ENCODE measurements around the gene MED13L.
A peak's percentile ranks its signal among the peaks of the same experiment; 100 is the strongest.
"Not testable (repeated sequence)": the region's sequence is repeated elsewhere in the genome, so short reads cannot be mapped to it uniquely, and the experiment has no call there.

The MED13L gene

DNA sequence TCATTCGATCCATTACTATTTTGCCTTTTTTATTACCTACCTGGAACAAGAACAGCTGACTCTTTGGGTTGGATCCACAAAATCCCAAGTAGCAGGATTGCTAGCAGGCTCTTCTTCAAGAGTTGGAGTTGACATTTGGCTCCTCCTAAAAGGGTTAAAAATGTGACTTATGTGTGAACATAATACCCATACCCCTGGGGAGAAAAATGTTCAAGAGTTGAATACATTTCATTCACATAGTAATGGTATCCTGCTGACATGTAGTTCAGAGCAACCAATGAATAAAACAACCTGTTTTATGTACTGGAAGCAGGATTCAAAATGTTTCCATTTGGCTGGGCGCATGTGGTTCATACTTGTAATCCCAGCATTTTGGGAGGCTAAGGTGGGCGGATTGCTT lies 264.7 kb downstream of the MED13L start:
- no peak for DNase-seq (ENCODE audit: low spot score)

DNA sequence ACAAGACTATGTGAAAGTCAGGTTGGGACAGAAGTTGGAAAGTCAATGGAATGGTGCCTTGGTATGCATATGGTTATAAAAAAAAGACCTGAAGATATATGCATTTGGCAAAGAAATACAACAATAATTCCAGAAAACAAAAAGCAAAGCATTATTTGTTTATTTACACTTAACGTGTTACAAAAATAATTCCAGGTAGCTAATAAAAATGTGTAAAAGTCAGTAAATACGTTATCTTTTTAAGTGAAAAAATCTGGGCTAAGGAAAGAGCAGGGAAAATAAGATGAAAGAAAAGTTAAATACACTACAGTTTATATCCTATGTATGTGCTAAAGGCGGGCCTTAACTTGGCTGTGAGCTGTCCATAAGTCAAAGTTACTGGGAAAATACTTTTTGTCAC lies 266.3 kb downstream of the MED13L start:
- DNase-seq (ENCODE audit: low spot score) = no peak

DNA sequence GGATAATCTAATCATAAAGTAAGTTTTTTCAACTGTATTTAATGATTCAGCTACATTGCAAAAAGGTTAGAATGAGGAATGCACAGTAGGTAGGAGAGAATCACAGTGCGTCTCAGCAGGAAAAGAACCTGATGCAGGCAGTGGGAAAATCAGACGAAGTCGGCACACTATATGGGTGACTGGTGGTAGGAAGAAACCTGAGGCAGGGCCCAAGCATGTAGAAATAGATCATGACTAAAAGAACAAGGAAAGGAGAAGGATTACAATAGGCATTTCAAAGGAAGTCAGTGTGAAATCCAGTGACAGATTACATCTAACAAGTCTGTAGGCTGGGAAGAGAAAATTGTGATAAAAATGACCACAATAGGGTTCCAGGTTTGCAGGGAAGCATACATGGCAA lies 267.0 kb downstream of the MED13L start:
- DNase-seq (ENCODE audit: low spot score) = no peak

DNA sequence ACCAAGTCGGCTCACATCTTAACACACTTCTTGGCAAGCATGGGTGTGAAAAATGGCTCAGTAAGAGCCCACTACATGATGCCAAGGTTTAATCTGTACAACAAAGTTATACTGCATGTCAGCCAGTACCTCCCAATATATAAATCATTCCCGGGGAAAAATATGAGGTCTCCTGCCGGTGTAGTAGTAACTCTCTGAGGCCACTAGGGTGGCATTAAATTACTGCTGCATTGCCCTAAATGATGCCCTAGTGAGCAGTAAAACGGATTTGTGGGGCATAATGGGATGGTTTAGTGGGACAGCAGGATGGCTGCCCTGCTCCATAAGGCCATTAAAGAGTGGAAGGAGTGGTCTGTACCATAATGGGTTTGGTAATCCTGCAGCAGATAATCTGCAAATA lies 267.7 kb downstream of the MED13L start:
- DNase-seq (ENCODE audit: low spot score) = no peak

DNA sequence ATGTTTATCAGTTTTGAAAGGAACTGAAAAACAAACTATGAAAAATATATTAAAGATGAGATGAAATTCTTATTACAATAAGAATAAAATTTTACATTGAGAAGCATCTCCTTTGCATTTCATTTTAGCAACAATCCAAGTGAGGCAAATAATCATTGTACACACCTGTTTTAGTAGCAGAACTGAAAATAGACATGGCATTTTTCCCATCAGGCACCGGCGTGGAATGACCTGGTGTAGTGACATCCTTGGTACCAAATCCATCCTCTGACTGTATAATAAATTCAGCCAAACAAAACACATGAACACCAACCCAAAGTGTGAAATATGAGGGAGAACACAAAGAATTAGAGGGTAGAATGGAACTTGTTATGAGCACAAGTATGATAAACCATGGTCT lies 271.4 kb downstream of the MED13L start:
- DNase-seq (ENCODE audit: low spot score) = no peak

DNA sequence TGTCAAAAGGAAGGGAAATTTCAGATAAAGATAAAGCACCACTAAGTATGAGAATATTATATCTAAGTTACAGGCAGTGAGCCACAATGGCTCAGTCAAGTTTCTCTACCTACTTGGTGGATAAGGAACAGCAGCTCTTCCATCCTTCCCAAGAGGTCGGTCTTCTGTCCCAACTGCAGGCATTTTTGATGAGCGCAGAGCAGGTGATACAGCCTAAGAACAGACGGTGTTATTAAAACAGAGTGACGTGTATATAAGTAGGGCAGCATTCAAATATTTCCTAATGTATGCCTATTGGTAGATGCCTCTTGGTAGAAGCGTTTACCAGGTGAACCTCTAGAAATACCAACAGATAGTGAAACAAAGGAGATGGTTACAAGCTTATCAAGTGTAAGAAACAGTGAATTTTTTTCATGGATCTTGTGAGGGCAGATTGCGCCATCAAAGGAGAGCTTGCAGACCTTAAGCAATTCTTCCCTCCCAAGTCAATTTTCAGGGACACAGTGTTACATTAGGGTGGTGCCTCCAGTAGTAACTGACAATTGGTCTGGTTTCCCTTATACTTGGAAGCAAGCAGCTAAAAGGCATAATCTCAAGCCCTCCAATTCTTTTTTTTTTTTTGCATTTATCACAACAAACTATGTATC lies 274.5 kb downstream of the MED13L start:
- DNase-seq (ENCODE audit: low spot score) = no peak

DNA sequence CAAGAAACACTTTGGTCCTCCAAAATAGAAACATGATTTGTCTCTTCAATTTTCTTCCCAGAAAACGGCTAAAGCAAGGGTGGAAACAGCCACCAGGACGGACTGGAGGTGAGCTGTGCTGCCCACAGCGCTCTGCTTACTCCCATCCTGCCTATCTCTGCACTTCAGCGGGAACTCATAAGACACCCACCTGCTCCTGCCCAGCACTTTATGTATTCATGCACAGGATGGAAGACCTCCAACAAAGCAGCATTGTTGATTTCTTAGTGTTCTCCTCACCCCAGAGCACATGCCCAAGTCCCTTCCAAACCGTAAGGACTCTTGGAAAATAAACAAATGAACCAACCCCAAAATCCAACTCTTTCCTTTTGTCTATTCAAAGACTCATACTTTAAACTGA lies 277.2 kb downstream of the MED13L start:
- DNase-seq (ENCODE audit: low spot score) = no peak

DNA sequence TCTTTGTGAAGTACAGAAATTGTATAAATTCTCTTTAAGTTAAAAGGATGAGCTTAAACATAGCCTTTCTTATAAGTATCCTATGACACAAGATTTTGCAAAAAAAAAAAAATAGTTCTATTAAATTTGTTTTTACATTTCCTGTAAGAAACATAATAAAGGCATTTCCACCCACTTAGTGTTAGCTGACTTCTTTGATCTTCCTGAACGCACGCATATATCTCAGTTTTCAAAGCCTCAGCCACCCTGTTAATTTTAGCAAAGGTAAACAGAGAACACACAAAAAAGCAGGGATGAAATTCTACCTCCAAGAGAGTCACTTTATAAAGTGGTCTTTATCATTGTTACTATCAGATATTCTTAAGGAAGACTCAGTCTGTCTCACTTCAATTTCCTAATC lies 277.9 kb downstream of the MED13L start:
- no peak for DNase-seq (ENCODE audit: low spot score)

DNA sequence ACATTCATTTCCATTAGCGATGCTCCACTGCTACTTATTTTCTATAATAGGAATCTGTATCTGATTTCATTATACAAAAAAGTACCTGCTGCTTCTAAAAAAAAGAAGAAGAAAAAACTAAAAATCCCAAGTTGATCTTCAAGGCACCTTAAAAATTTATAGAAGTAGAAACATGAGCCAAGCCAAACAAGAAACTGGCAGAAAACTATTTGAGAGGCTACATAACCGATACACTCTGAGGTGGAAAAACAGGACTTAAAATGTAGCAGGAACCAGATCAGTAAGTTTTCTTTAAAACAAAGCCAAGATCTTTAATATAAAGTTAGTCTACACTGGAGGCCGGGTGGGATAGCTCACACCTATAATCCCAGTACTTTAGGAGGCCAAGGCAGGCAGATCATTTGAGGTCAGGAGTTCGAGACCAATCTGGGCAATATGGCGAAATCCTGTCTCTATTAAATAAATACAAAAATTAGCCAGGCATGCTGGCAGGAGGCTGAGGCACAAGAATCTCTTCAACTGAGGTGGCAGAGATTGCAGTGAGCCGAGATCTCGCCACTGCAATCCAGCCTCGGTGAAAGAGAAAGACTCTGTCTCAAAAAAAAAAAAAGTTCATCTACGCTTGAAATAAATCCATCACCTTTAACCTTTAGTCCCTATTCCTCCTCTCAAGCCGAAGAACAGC lies 278.6 kb downstream of the MED13L start:
- DNase-seq (ENCODE audit: low spot score) = no peak

DNA sequence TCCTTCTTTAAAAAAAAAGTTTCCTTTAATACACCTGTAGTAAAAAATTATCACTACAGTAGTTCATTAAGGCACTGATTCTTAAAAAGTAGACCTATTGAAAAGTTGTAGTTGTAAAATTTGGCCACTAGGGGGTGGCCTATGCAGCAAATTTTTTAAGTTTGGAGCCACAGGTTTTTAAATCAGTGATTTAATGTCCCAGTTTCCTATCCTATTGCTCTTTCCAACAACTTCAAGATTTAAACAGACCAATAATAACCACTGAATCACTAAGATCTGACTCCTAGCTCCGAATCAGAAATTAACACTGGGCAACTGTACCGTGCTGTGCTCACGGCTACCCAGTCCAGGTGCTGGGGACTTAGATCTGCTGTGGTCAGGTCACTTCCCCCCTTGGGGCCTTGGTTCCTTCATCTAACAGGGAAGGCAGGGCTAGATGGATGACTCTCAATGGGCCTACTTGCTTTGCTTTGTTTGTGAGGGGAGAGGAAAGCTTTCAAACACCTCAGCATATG lies 279.3 kb downstream of the MED13L start:
- peak; percentile 2 for DNase-seq (ENCODE audit: low spot score)

DNA sequence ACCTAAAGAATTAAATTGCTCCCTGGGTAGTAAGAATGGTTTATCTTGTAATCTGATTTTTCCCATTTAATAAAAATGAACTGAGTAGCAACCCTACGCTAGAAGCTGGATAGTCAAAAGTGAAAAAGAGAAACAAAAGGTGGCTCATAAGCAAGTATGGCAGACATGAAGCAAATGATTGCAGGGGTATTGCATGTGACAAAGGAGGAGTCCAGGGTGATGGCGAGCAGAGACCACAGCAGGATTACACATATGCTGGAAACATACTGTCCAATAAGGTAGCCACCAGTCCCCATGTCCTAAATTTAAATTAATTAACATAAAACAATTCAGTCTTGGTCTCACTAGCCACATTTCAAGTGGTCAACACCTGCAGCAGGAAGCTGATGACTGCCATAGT lies 283.8 kb downstream of the MED13L start:
- no peak for DNase-seq (ENCODE audit: low spot score)

DNA sequence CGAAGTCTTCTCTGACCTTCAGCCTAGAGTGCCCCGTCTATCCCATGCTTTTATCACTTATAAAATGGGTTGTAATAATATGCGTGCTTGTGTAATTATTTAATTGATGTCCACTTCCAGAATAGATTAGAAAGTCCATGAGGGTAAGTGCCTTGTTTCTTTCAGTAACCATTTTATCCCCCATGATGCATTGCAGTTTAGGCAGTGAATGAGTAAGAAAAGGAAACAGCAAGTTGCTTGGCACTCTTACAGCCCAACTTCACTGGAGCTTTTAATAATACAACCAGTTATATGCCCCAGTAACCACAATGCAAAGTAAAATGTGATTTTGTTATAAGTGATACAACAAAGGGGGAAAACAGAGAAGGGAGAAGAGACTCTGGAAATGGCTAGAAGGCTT lies 287.3 kb downstream of the MED13L start:
- no peak for DNase-seq (ENCODE audit: low spot score)

DNA sequence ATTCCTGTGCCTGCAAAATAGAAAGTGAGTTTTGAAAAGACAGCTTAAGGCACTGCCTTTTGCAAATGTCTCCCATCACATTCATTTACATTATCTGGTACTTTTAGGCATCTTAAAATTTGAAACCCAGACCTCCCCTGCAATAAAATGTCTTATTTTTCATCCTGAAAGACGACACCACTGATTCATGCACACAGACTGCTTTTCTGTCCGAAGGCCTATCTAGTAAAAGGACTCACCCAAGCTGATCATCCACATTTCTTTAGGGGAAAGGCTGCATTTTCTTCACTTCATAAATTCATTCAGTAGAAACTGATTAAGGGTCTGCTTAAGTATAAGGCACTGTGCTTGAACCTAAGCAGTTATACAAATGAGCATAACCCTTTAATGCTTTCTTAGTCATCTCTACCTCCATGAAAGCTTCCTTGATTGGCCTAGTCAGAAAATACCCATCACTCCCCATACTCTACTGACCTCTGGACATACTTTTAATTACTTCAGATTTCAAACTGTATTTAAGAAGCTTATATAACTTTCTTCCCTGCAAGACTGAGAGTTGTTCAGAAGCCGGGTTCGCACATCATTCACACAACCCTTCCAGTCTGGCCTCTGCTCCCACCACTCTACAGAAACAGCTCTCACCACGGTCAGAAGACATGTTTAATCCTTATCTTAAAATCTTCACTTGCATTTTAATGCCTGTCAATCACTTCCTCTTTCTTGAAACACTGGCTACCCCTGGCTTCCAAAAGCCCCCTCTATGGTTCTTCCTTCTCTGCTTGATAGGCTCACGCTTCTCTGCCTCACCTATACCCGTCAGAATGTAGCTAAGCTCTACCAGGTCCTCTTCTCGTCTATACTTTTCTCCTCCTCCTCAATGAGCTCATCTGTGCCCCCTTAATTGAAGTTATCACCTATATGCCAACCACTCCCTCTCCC lies 288.6 kb downstream of the MED13L start:
- DNase-seq (ENCODE audit: low spot score) = no peak

DNA sequence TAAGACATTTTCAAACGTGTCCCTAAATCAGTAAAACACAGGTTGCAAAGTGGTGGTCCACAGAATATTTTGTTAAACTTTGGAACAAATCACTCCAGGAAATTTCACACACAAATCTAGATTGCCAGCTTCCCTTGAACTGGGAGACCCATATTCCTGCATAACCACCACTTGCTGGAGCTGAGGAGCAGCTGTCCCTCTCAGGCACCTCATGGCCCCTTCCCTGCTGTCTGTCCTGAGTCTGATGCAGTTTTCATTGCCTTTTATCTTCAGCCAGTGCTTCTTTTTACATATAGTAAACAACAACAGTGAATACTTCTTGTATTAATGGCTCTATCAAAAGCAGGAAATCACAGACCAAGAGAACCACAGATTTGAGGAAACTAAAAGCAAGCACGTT lies 289.3 kb downstream of the MED13L start:
- DNase-seq (ENCODE audit: low spot score) = no peak

DNA sequence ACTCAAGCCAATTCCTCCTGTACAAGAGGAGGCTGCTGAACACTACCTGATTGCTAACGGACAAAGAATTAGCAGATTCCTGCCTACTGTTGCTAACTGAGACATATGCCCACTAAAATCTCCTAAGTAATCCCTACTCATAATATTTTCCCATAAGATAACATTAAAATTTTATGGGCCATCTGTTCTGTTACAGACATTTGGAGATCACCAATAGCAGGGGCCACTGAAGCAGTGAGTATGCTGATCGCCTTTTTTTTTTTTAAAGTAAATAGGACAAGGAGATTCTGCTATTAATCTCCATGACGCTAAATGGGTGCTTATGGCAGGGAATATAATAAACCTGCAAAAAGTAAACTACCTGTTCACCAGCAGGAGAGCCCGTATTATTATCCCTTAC lies 292.9 kb downstream of the MED13L start:
- DNase-seq (ENCODE audit: low spot score) = no peak

DNA sequence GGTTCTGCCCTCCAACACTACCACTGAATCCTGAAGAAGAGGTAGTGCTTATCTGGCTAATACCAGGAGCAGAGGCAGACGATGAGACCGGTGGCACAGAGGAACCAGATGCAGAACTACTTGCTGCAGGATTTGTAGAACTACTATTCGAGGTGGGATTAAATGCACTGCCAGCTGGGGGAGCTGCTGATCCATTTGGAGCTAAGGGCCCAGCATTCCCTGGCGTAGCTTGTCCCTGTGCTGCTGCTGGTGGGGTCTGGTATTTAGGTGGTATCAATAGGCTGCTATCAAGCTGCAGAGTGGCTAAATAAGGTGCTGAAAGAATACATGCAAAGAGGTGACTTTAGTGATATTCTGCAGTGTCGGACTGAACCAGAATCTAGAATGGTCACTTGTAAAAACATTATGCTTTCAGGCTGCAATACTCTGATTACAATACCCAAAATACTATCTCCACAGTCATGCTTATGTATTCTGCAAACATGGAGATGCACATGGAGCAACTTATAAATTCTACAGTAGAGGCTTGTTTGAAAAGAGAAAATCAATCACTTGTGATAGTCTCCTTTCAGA lies 294.2 kb downstream of the MED13L start:
- DNase-seq (ENCODE audit: low spot score) = peak; percentile 12

DNA sequence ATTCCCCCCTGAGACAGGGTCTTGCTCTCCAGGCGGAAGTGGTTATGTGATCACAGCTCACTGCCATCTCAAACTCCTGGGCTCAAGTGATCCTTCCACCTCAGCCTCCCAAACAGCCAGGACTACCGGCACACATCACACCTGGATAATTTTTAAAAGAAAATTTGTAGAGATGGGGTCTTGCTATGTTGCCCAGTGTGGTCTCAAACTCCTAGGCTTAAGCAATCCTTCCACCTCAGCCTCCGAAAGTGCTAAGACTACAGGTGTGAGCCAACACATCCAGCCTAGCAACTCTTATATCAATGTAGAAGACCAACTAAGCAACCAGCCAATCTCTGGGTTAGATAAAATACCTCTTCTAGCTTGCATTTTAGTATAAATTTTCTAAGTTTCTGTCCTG lies 297.2 kb downstream of the MED13L start:
- DNase-seq (ENCODE audit: low spot score) = no peak

DNA sequence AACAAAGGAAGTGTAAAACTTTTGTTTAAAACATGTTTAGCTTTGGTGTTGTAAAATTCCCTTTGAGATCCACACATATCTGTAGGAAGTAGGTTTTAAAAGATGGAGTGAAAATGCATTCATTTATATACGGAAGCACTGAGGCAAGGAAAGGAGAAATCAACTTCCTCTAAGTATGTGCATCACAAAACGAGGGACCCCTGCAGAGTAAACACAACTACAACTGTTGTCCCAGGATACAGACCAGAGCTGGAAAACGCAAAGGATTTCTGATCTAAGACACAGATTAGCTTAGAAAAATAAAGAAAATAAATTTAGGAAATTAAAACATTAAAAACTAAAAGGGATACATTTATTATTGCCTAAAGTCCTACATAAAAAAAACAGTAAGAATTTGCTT lies 297.6 kb downstream of the MED13L start:
- no peak for DNase-seq (ENCODE audit: low spot score)

DNA sequence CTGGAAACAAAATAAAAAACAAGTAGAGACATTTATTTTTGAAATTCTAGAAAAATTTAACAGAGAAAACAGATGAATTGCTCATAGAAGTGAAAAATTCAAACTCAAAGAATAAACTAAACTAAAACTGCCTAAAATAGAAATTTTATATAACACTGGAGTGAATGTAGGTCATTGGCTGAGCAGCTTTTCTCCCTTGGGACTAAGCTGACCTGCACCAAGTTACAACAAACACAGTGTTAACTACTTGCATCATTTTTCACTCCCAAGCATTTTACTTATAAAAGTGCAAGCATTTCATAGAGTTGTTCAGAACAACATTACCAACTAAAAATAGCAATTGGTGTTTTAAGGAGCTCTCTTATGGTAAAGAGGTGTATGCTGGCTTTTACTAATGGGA lies 298.1 kb downstream of the MED13L start:
- no peak for DNase-seq (ENCODE audit: low spot score)

DNA sequence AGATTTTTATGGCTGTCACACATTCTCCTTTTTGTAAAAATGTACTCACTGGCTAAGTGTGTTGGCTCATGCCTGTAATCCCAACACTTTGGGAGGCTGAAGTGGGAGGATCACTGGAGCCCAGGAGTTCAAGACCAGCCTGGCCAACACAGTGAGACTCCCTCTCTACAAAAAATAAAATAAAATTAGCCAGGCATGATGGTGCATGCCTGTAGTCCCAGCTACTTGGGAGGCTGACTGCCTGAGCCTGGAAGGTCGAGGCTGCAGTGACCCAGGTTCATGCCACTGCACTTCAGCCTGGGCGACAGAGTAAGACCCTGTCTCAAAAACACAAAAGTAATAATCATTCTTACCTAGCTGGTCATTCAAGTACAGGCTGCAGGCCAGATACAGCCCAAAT lies 300.7 kb downstream of the MED13L start:
- DNase-seq (ENCODE audit: low spot score) = not testable (repeated sequence)

DNA sequence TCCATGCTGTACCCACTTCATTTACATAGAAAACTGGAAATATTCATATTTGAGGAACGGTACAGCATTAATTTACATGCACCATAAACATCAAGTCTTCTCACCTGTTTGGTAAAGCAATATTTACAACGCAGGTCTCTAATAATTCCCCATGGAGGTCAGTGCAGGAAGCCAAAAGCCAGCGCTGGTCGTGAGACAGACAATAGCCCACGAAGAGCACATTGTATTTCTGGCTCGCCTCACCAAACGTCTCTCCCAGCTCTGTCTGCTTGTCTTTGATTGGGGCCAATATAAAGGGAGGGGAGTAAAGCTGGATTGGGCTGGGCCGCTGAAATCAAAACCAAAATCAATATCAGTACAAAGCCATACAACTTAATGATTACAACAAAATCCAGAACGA lies 302.1 kb downstream of the MED13L start:
- no peak for DNase-seq (ENCODE audit: low spot score)

DNA sequence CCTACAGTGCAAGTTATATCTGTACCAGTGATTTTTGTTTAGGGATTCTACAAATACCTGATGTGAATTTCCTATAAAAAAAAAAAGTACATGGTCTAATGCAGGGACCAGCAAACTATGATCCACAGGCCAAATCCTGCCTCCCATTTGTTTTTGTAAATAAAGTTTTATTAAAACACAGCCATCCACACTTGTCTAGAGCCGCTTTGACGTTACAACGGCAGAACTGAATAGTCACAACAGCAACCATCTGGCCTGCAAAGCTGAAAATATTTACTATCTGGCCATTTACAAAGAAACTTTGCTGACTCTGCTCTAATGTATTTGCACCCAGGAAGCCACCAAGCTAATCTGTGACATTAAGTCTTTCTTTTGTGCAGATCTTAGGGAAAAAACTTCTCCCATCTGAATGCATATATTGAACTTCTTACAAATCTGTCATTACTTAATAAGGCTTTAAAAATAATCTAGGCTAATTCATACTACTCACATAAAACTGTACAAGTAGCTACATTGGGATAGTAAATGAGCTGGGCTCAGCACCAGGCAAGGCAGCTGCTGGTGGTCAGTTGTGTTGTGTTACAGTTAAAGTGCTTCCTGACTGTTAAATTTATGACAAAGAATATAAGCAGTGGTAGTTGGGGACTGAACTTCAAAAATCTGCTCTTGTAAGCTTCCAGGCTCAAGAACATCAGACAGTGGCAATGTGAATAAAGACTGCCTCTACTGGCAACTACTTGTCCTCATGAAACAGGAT lies 303.3 kb downstream of the MED13L start:
- DNase-seq (ENCODE audit: low spot score) = no peak
